GM18499 (cell line): ENCODE measurements around the gene RPH3AL.

Experiments used
- ATAC-seq: cut with Tn5 transposase; IDR thresholded peaks from one replicate; pipeline ENCODE4 v1.9.1; 2021; ENCODE audit warnings: moderate number of reproducible peaks; ENCODE audit not compliant: insufficient read depth, unreplicated experiment

Gene RPH3AL

DNA sequence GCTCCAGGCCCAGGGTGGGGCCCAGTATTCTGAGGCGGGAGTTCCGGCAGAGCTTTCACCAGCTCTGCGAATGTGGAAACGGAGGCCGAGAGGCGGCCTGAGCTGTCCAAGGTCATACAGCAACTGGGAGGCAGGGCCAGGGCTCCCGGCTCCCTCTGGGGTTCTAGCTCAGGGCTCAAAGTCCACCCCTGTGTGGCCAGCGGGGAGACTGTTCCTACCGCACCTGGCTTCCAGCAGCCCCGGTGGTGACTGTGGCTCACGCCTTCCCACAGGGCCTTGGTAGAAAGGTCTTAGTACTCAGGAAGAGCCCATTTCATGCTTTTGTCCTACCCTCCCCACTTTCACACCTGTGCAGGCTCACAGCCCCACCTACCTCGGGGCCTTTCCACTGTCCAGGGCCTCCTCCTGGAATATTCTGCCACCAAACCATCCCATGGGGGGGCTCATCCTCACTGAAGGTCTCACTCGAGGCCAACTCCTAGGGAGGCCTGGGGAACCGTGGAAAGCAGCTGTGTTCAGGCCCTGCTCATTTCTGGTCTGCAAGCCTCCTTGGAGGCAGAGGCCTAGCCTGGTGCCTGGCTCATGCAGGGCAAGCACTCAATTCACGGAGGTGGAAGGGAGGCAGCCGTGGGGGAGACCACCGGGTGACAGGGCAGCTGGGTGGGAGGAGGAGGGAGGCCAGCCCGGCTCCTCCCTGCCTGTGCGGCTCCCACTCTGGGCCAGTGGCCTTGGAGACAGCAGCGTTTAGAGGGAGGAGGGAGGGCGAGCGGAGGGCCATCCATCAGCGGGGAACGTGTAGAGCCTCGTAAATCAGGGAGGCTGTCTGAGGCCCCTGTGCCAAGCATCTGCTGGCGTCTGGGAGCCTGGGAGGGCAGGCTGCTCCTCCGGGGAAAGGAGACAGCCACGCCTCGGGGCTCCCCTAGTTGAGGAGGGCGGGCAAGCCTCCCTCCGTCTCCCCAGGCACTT is 158.5 kb downstream of the RPH3AL start:
- no peak for ATAC-seq

DNA sequence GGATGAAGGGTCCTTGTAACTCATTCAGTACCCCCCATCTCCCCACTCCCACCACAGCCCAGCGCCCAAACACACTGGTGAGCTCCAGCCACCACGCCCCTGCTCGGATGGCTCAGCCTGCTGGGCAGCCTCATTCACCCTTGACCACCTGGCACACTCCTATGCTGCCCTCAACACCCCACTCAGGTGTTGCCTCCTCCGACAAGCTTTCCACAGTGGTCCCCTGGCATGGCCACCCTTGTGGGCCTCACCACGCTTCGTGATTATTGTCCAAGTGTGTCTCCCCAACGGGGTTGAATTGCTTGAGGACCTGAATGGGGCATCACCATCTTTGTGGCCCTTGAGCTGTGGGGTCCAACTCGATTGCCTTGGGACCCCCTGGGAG is 159.2 kb downstream of the RPH3AL start:
- ATAC-seq, result no peak

DNA sequence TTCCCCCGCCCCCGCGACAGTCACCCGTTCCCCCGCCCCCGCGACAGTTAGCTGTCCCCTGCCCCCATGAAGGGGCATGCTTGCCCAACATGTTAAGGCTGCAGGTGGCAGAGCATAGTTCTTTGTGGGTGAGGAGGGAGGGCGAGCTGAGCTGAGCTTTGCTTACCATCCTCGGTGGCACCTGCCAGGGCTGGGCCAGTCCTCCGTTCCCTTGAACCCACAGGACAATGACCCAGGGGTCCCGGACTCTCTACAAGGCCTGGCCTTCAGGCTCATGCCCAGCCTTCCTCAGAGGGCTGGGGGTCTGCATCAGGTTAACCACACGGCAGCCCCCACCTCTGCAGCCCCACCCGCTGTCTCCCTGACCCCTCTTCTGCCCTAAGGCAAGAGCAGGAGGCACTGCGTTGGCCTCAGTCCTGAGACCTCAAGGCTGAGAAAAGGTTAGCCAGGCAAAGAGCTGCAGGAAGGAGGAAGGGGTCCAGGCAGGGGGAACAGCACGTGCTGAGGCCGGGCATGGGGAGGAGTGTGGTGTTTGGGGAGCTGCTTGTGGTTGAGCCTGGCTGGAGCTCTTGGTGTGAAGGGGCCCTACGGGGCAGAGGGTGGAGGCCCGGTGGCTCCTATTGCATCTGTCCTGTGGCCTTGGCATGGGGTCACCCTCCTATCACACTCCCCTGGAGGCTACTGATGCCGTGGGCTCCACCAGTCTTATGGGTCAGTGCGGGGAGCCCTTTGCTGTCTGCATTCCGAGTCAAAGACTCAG is 159.8 kb downstream of the RPH3AL start:
- ATAC-seq, result no peak

DNA sequence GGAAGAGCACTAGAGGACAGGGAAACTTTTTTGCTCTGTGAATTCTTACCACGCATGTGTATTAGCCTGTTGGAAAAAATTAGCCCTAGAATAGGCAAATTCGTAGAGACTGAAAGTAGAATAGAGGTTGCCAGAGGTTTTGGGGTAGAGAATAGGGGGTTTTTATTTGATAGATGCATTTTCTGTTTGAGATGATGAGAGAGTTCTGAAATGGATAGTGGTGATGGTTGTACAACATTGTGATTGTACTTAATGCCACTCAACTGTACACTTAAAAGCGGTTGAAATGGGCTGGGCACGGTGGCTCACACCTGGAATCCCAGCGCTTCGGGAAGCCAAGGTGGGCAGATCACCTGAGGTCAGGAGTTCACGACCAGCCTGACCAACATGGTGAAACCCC is 163.2 kb downstream of the RPH3AL start:
- no peak for ATAC-seq

DNA sequence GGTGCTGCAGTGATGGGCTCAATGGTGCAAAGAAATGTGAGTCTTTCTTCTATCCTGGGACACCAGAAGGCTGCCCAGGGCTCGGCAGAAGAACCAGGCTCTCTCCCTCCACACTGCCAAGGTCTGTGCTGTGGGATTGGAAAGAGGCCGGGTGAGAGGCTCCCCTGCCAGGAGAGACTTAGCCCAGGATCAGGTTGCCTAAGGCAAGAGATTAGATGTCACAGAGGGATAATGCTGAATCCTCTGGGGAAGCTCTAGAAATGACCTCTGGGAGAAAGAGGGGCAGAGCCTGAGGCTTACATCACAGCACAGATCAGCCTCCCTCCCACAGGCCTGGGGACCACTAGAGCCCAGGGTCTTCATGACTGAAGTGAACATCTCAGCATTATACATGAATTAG is 165.5 kb downstream of the RPH3AL start:
- ATAC-seq, result no peak

DNA sequence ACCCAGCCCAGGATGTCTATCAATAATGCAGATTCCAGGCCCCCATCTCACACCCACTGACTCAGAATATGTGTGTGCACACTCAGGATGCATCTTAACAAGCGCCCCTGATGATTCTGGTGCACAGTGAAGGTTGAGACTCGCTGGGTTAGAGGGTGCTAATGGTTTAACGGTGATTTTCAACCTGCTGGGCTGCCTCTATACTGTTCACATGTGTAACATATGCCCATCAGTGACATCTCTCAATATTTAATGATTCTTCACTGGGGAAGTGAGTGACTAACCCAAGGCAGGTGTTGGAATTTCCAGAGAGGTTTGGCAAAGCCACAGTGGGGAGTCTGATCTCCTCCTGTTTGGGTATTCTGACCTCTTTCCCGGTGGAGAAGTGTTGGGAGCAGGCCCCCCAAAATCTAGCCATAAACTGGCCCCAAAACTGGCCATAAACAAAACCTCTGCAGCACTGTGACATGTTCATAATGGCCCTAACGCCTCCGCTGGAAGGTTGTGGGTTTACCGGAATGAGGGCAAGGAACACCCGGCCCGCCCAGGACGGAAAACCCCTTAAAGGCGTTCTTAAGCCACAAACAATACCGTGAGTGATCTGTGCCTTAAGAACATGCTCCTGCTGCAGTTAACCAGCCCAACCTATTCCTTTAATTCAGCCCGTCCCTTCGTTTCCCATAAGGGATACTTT is 167.0 kb downstream of the RPH3AL start:
- ATAC-seq, result no peak

DNA sequence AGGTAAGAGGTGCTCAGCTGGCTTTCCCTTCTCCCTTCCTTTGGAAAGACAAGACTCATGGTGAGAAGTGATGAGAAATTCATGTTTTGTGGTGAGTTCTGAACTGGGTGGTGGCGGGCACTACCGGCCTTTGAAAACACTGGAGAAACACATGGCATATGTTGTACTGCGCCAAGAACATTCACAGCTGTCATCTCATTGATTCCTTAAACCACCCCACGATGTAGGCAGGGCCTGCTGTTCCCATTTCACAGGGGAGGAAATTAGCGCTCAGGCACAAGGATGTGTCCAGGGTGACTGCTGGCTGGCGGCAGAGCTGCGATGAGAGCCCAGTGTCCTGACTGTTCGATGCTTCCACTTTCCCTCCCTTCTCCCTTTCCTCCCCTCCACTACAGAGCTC is 169.6 kb downstream of the RPH3AL start:
- ATAC-seq, result no peak

DNA sequence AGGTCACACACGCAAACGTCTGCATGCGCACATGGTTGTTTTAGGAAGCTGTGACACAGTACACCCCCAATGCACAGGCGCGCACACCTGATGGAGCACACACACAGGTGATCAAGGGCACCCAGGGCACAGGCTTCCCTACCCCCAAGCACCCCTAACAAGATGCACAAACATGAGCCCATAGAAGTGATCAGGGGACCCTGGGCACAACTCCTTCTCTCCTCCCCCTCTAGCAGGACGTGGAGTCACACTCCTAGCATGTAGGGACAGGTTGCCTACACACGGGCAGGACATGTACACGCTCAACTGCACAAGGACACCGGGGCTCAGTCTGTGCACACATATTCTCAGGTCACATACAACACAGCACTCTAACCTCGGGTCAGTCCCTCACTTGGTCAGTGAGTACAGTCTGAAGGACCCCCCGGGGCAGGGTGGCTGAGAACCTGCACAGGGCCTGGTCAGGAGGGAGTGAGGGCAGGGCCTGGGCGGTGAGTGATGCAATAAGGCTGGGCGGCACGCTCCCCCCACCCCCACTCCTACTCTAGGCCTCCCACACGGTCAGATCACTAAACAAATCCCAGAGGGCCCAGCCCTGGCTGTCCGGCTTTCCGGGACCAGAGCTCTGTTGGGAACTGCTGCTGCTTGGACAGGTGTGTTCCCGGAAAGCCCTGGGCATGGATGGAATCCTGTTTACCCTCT is 170.4 kb downstream of the RPH3AL start:
- ATAC-seq, result no peak

DNA sequence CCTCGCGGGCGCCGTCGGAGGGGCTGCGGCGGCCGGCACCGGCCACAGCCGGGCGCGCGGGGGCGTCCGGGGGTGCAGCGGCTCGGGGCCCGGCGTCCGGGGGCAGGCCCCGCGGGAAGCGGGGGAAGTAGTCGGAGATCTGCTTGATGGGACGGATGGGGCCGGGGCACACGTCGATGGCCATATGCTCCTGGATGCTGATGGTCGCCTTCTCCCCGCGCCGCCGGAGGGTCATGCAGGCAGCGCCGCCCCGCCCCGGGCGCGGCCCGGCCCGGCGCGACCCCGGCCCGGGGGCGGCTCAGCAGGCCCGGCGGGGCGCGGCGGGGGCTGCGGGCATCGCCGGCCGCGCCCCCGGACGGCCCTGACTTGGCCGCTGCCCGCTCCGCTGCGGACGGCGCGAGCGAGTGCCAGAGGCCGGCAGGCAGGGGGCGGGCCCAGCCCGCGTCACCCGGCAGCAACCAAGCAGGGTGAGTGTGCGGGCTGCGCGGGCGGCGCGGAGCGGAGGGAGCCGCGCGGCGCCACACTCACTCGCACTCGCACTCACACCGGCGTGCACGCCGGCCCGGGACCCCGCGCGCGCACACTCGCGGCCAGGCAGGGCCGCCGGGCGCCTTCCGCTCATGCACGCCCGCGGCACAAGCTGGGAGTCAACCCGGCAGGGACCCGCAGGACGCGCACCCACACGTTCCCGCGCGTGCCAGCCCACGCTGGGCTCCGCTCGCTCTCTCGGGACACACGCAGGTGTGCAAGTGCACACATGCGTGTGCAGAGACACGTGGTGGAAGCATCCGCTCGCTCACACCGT is 171.2 kb downstream of the RPH3AL start, which contains the start of gene DOC2B:
Gene DOC2B, minus strand, starts transcription at position 406 of the 805 bp plus-strand sequence. Its CDS starts 171 bp downstream, at position 235.
- no peak for ATAC-seq

DNA sequence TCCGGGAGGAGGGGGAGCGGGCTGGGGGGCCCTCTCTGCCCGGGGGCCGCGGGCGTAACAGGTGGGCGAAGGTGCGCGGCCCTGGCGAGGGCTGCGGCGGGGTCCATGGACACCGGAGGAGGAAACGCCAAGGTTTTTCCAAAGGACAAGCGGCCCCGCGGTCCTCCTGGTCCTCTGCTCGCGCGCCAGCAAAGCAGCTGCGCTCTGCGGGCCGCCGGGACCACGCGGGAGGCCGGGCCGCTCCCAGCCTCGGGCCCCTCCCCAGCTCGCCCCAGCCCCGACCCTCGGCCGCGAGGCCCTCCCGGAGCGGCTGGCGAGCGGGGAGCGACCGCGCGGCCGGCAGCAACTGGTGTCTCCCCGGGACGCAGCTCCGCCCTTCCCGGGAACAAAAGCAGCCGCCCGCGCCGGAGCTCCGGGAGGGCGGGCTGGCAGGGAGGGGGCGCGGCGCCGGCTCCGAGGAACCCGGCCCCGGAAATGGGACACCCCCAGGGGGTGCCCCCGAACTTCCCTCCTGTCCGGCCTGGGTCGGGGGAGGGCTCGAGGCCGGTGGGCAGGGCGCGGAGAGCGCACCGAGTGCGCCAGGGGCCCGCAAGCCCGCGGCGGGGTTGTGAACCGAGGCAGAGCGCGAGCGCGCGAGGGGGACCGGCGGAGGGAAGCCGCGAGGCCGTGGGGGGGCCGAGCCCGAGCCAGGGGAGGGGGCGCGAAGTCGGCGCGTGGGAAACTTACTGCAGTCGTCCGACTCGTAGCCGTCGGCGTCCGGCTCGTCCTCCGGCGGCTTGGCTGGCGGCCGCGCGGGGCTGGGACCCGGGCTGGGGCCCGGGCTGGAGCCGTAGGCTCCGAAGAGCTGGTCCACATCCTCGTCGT is 172.0 kb downstream of the RPH3AL start:
- ATAC-seq, result no peak

DNA sequence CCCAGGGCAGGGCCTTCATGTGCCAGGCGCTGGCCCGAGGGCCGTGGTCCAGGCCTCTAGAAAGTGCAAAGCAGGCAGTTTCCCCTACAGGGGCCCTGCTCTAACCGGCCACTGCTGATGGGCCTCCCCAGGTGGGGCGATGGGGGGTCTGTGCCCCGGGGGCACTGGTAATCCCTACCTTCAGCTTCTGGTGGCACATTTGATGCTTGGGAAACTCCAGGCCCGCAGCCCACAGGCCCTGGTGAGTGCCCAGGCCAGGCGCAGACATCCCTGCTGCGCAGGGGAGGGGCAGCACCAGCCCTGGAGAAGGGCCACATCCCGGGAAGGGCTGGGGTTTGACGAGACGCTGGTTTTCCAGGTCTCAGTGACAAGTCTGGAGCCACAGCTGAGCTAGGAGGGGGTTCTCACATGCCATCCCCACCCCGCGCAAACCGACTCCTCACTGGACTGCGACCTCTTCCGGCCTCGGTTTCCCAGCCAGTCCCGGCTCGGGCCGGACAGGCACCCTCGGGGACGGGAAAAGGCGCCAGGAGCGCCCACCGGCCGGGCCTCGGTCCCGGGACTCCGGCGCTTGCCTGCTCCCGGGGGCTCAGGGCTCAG is 172.7 kb downstream of the RPH3AL start:
- ATAC-seq, result no peak

DNA sequence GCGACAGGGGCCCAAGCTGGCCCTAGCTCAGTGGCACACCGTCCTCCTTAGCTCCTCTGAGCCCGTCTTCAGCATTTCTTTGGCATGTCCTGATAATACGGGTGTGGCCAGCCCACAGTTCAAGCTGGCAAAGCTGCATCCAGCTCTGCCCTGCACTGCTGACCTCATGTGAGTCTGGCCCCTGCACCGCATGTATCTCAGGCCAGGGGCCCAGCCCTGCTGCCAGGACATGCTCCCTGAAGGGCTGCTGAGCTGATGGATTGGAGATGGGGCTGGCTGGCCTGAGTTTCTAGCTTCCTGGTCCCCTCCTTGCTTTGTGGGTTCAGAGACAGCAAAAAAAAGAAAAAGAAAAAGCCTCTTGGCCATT is 173.6 kb downstream of the RPH3AL start:
- ATAC-seq, result no peak

DNA sequence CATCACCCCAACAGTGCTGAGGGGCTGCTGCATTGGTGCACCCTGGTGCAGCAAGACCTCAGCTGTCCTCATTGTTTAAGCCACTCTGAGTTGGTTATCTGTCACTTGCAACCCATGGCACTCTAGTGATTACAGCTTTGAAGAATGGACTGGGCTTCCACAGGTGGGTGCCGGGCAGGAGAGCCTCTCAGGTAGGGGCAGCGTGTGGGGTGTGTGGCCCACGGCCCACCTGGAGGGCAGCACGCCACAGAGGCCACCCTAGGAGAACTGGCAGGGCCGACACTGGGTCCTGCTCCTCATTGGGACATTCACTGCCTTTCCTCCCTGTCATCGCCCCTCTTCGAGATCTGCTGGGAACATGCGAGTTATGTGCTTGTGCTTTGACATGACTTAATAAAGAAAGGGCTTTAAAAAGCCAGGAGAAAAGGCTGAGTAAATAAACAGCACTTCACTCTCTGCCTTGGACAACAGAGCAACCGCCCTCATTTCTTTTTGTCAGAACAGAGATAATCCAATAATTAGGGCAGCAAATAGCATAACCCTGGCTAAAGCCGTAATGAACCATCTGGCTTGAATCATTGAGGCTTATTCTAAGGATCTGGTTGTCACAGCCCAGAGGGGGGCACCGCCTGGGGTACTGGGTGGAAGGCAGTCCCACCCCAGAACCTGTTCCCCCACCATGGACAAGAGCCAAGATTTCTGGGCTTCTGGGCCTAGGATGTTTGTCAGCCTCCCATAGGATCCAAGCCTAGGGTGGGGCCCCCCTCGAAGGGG is 174.1 kb downstream of the RPH3AL start:
- ATAC-seq, result no peak

DNA sequence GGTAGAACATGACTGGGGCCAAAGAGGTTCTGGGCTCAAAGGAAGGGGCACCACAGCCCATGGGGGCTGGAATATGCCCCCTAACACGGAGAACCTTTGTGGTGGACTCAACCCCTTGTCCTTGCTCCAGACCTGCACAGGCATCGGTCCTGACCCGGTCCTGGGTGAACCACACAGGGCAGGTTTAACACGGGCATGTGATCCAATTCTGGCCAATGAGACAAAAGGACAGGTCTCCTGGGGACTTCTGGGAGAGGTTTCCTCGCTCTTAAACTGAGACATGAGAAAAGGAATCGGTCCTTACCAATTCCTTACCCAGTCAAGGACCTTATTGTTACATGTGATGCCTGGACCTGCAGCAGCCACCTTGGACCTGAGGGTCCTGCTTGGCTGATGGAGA is 174.8 kb downstream of the RPH3AL start:
- ATAC-seq, result no peak

DNA sequence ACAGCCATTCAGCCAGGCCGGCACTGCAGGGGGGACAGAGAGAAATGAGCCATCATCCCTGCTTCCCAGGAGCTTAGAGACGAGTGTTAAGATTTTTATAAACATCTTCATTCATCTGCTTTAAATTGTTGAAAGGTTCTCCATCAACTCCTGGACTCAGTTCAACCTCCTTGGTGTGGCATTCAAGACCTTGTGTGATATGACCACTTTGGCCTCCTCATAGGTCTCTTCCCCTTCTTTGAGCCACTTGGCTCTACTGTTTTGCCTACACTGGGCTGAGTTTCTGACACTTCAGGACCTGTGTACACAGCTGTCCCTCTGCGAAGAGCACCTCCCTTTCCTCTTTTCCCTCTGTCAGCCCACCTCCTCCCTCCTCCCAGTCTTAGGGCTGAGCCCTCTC is 175.5 kb downstream of the RPH3AL start:
- ATAC-seq, result no peak

DNA sequence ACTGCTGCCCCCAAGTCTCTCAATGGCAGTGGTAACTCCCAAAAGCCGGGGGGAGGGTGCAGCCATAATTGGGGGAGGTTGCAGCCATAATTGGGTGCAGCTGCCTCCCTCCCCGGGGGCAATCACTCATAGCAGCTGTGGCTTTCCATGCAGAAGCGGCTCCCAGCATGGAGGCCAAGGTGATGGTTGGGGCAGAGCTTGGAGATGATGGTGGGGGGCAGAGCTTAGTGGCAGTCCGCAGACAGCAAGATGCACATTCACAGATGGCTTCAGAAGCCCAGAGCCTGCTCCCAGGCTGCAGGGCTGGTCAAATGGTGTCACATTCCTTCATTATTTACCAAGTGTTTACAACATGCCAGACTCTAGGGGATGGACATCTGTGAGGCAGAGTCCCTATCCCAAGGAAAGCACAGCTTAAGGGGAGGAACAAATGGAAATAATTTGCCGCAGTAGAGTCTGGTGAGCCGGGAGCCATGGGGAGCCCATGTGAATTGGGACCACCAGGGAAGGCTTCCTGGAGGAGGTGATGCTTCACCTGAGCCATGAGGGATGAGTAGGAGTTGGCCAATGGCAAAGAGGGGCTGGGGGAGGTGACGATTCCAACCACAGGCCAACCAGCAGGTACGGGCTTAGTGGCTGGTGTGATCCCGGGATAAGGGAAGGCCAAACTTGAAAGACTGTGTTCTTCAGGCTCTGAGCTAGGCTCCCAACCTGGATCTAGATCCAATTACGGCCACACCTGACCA is 179.3 kb downstream of the RPH3AL start:
- ATAC-seq, result no peak

DNA sequence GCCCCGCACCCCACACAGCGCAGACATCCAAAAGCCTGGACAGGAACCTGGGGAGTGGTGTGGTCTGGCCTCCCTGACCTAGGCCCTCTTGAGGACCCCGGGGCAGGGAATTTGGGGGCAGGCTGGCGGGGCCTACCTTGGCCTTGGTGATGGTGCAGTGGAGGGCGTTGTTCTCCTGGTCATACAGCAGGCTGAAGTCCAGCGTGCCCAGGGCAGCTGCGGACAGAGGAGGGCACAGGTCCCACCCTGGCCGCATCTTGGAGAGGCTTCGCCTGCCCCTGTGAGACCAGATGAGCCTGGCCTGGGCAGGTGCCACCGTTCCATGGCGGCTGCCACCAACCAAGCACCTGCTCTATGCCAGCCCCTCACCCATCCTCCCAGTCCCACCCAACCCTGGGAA is 180.2 kb downstream of the RPH3AL start:
- ATAC-seq, result no peak
